GM18907 (cell line): ENCODE data around the gene STAMBP.
"Not testable (repeated sequence)": the region's sequence is repeated elsewhere in the genome, so short reads cannot be mapped to it uniquely, and the experiment has no call there.

ENCODE experiments used
- ATAC-seq: cut with Tn5 transposase; IDR thresholded peaks from one replicate; pipeline ENCODE4 v1.9.1; 2021; ENCODE audit warnings: mild to moderate bottlenecking, moderate library complexity; ENCODE audit not compliant: unreplicated experiment

The STAMBP gene

GRCh38 chr2:73903949-73904613 is 75.3 kb downstream of the STAMBP start:
- ATAC-seq, result not testable (repeated sequence)

- no peak for ATAC-seq
Observed at GRCh38 chr2:73904952-73905351, 76.2 kb downstream of the STAMBP start.

GRCh38 chr2:73906847-73907505 is 78.2 kb downstream of the STAMBP start:
- no peak for ATAC-seq

GRCh38 chr2:73907840-73908452 is 79.2 kb downstream of the STAMBP start:
- ATAC-seq, result peak; percentile 53

GRCh38 chr2:73908689-73909652 is 80.2 kb downstream of the STAMBP start:
- no peak for ATAC-seq

- ATAC-seq, result no peak
Observed at GRCh38 chr2:73910873-73911547, 82.2 kb downstream of the STAMBP start.

- ATAC-seq, result no peak
Observed at GRCh38 chr2:73911548-73912208, 82.9 kb downstream of the STAMBP start.

GRCh38 chr2:73913414-73914054 is 84.8 kb downstream of the STAMBP start:
- ATAC-seq, result no peak

- ATAC-seq, result no peak
Observed at GRCh38 chr2:73914667-73915066, 85.9 kb downstream of the STAMBP start.

GRCh38 chr2:73915437-73915993 is 86.8 kb downstream of the STAMBP start:
- ATAC-seq, result no peak

GRCh38 chr2:73916666-73917065 is 87.9 kb downstream of the STAMBP start:
- no peak for ATAC-seq

GRCh38 chr2:73917296-73917695 is 88.5 kb downstream of the STAMBP start:
- ATAC-seq, result no peak

- ATAC-seq, result no peak
Observed at GRCh38 chr2:73917696-73918207, 89.0 kb downstream of the STAMBP start.

GRCh38 chr2:73918856-73919255 is 90.1 kb downstream of the STAMBP start:
- ATAC-seq, result no peak

GRCh38 chr2:73919596-73920228 is 91.0 kb downstream of the STAMBP start:
- ATAC-seq, result no peak

GRCh38 chr2:73920577-73921545 is 92.1 kb downstream of the STAMBP start:
- ATAC-seq, result no peak

GRCh38 chr2:73921581-73921980 is 92.8 kb downstream of the STAMBP start:
- ATAC-seq, result no peak
